ENCODE results near the gene SHC3.

Gene SHC3

GRCh38 chr9:89051421-89052025 lies 127.1 kb downstream of the SHC3 start:
- ATAC-seq: no peak

DNA sequence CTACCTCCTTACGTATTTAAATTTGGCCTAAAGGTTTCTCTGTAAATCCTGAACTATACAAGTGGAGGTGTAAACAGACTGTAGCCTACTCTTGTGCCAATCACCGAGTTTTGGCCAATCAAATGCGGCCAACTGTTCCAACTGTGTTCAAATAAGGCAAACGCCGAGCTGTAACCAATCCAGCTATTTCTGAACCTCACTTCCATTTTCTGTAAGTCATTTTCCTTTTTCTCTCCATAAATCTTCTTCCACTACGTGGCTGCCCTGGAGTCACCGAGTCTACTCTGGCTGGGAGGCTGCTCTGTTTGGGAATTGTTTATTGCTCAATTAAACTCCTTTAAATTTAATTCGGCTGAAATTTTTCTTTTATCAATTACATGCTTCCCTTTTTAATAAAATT lies 129.0 kb downstream of the SHC3 start:
- ATAC-seq: no peak

GRCh38 chr9:89048616-89049015 lies 130.0 kb downstream of the SHC3 start:
- ATAC-seq: no peak

GRCh38 chr9:89047667-89048066 lies 131.0 kb downstream of the SHC3 start:
- ATAC-seq: no peak

DNA sequence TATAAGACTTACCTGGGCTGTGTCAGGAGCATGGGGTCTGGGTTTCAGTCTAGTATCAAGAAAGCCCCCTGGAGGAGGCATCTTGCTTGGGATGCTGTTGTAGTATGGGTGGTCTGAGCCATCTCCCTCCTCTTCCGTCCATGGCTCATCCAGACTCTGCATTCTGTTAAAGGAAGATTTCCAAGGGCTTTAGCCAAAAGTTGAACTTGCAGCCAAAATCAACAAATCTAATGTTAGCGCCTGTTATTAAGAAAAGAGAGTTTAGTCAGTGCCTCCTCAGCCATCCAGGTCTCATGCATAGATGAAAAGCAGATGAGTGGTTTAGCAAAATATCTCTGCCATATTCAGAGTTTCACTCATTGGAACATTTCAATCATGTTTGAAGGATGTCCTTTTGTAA lies 131.8 kb downstream of the SHC3 start:
- no peak for ATAC-seq

GRCh38 chr9:89044881-89045280 lies 133.7 kb downstream of the SHC3 start:
- no peak for ATAC-seq

- ATAC-seq: no peak
These were observed 134.5 kb downstream of the SHC3 start for GRCh38 chr9:89044104-89044503.

DNA sequence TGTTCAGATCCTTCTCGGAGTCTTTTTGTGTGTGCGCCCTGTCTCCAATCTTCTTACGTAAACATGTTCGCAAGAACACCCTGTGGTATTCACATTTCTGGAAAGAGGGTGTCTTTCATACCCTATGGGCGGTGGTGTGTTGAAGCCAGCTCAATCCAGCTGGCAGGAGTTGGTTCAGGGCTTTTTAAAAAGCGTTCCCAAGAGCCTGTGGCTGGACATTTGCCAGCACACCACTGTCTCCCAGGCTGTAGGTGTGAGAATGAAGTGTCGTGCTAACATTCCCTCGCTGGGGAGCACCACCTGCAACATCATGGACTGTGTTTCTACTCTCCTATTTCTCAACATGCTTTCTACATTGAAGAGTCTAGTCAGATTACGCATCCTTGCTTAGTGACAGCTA lies 135.6 kb downstream of the SHC3 start:
- ATAC-seq: no peak

GRCh38 chr9:89039664-89040063 lies 139.0 kb downstream of the SHC3 start:
- ATAC-seq: no peak

DNA sequence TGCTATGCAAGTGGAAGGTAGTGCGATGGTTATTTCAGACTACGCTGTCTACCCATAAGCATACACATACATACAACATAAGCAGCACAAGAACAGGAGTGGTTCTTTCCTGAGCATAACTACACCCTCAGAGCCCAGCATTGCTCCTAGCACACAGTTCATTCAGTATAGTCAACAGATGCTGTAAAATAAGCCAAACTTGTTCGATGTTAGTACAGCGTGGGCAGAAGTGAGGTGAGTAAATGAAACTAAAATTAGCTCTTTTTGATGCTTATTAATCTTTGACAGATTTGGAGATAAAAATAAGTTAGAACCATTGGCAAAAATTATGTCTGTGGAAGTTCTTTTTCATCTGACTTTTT lies 139.5 kb downstream of the SHC3 start:
- no peak for ATAC-seq

GRCh38 chr9:89038382-89039103 lies 140.1 kb downstream of the SHC3 start:
- ATAC-seq: no peak

GRCh38 chr9:89037891-89038290 lies 140.7 kb downstream of the SHC3 start:
- ATAC-seq: no peak

- no peak for ATAC-seq
These were observed 141.3 kb downstream of the SHC3 start for GRCh38 chr9:89037346-89037745.

- ATAC-seq: no peak
These were observed 141.7 kb downstream of the SHC3 start for GRCh38 chr9:89036891-89037290.

DNA sequence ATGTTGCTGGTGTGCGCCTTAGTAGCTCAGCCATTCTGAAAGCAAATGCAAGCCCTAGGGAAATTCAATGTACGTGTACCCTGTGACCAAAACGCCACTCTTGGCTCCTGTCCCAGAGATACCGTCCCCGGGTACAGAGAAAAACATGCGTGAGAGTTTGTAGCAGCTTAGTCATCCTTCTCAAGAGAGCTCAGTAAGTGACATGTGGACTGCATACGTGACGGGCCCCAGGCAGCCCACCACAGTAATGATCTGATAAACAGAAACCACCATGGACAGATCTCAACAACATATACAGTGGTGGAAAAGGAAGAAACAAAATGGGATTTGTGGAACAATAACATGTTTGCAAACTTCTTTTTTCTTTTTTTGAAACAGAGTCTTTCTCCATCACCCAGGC lies 142.2 kb downstream of the SHC3 start:
- ATAC-seq: no peak

DNA sequence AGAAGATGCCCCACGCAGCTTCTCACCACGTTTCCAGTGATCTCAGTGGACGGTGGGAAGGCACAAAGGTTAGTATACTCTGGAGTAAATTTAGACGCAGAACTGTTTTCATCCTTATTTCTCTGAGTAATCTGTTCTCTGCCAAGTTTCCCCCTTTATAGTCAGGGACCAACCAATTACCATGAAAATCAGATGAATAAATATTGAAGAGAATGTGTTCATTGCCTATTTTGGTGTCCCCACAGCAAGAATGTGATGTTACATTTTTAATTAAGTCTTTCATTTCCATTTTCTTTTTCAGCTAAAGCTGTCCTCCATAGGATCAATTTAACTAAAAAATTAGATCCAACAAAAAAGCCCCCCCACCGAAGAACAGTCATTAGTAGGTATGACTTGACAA lies 146.0 kb downstream of the SHC3 start:
- no peak for ATAC-seq

GRCh38 chr9:89032173-89032572 lies 146.4 kb downstream of the SHC3 start:
- no peak for ATAC-seq

DNA sequence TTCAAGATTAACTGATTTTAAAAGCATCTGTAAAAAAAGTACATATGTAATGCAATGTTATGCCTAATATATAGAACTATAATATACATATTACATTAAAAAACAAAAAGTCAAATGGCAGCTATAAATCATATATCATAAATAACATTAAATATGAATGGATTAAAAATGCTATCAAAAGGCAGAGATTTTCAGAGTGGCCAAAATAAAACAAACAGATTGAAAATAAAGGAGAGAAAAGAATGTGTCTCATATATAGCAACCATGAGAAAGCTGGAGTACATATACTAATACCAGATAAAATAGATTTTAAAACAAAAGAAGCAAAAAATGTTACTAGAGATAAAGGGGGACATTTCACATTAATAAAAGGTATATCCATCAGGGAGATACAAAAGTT lies 148.8 kb downstream of the SHC3 start:
- ATAC-seq: no peak

DNA sequence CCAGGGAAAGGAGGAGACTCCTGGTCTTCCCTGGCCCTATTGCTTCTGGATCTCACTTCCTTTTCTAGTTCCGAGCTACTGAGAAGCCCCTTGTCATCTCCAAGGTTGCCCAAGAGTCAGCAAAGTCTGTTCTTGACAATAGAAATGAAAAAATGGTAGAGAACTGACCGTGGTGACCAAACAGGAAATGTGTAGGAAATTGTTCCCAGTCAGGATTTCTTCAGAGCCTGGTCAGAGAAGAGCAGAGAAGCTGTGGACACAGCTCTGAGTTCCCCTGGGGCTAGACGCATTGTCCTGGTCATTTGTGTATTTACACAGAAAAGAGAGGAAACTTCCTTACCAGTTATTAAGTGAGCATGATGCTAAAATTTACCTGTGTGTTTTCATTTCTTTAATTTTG lies 151.7 kb downstream of the SHC3 start:
- ATAC-seq: no peak

DNA sequence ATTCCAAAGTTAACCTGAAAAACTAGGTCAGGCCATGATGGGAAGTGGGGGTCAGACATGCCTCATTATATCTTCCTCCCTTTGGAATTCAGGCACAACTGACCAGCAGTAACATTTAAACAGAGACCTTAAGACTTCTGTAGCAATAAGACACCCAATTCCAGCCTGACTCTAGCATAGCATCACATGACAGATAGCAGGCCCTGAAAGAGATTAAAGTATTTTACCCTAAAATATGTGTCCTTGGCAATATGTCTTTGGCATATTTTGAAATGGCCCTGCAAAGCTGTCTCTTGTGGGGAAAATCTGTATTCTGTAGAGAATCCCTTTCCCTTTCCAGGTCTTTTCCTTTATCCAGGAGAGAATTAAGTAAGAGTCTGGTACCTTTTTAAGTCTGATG lies 153.1 kb downstream of the SHC3 start:
- no peak for ATAC-seq

GRCh38 chr9:89024727-89025126 lies 153.9 kb downstream of the SHC3 start:
- ATAC-seq: no peak

DNA sequence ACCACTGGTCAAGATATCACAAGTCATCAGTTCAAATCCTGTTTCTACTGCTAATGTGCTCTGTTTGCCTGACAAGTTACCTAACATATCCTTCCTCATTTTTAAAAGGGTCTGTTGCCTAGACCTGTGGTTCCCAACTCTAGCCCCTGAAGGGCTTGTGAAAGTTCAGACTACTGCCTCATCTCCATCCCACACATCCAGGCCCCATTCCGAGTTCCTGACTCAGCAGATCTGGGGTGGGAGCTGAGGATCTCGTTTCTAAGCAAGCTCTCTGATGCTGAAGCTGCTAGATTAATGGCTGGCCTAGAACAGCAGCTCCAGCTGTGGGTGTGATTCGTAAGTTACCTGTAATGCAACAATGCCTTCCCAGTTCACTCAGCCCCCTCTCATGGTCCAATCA lies 154.9 kb downstream of the SHC3 start:
- no peak for ATAC-seq

DNA sequence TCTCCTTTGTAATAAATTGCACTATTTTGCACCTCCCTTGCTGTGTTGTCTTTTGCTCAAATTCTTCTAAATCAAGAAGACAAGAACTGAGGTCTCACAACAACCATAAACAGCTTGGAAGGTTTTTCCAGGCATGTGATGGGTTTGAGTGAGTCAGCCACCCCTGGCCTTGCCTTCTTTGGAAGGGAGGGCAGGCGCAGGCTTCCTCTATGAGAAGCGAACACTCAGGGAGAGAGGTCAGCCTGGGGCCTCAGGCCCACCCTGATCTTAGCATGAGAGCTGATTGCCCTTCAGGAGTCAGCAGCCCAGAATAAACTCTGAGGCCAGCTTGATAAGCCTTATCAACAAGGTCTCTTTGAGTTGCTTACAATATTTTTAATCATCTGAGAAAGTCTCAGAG lies 155.7 kb downstream of the SHC3 start:
- ATAC-seq: no peak

GRCh38 chr9:89022001-89022759 lies 156.4 kb downstream of the SHC3 start:
- ATAC-seq: no peak

All from activated CD4-positive, CD25-positive, alpha-beta regulatory T cell treated with anti-CD3 and anti-CD28 coated beads, Interleukin-2, amount 50 U/mL, for 24 hours (primary cell).